A549 (cell line): ENCODE measurements around the gene LPIN3. TPM values are rescaled to one million over a fixed set of nuclear protein-coding genes. Genes with fewer than 3 reads are reported as not detected.
A peak's percentile ranks its signal among the peaks of the same experiment; 100 is the strongest.

Experiments
- ATAC-seq, 2 experiments: fragments of 200-7000 bp in 1 of 2; fragments of >200 bp in 1 of 2; cut with Nextera tagmentation in 1 of 2; cut with Tn5 transposase in 1 of 2; 3 replicates each; pipeline versions ENCODE4 v1.8.0 to v1.9.1; 2018 to 2020; ENCODE audit warnings: mild to moderate bottlenecking in 1 of 2, moderate library complexity in 1 of 2
- CTCF ChIA-PET: fragments of 300-600 bp; sonication (Branson Sonifier 250); formaldehyde crosslinking; extraction: SDS; loops from one replicate; lab custom pipeline; 2021; ENCODE audit warnings: antibody characterized with exemption, inconsistent platforms; lab: Yijun Ruan, JAX
- POLR2A ChIA-PET: fragments of 350-600 bp; formaldehyde crosslinking; extraction: SDS; loops from one replicate; lab custom pipeline; 2021; ENCODE audit warnings: antibody characterized with exemption, inconsistent platforms; lab: Yijun Ruan, JAX
- DNase-seq, 2 experiments: peaks; one replicate each; pipeline versions ENCODE4 v3.0.0 to v3.0.0-alpha.2; 2011 to 2016; ENCODE audit warnings: low read depth in 1 of 2, low spot score in 1 of 2
- FAIRE-seq: peaks from 2 replicates; lab custom pipeline; 2011; peaks lifted over from hg19 to GRCh38; lab: Jason Lieb, UNC
- H3K27ac ChIP-seq, 2 experiments: fragments of >200 bp; sonication (Bioruptor Twin); formaldehyde crosslinking; 3 replicates each; pipeline ENCODE4 v1.5.1; 2016 to 2017
- H3K4me1 ChIP-seq: fragments of >200 bp; sonication (Bioruptor Twin); formaldehyde crosslinking; 3 replicates; pipeline ENCODE4 v1.6.1; 2016
- H3K4me2 ChIP-seq: fragments of >200 bp; sonication (Bioruptor Twin); formaldehyde crosslinking; 3 replicates; pipeline ENCODE4 v1.6.1; 2016
- H3K4me3 ChIP-seq: fragments of >200 bp; sonication (Bioruptor Twin); formaldehyde crosslinking; 3 replicates; pipeline ENCODE4 v1.5.1; 2016
- H3K9me3 ChIP-seq: fragments of >200 bp; sonication (Bioruptor Twin); formaldehyde crosslinking; 3 replicates; pipeline ENCODE4 v1.6.1; 2016
- ATOH8 ChIP-seq: fragments of 250-450 bp; sonication (Bioruptor Pico); IDR thresholded peaks from 2 replicates; pipeline ENCODE4 v1.5.0; 2020; ENCODE audit warnings: low read depth, mild to moderate bottlenecking, moderate library complexity
- BHLHE40 ChIP-seq: IDR thresholded peaks from 2 replicates; pipeline ENCODE4 v1.6.1; 2012; ENCODE audit warnings: low read depth, low read length, inconsistent platforms
- CBX2 ChIP-seq: fragments of 200-600 bp; sonication (generic); IDR thresholded peaks from 2 replicates; pipeline ENCODE4 v1.6.1; 2016; ENCODE audit warnings: low read depth, mild to moderate bottlenecking, borderline replicate concordance
- CBX8 ChIP-seq: fragments of 200-600 bp; sonication (generic); IDR thresholded peaks from 2 replicates; pipeline ENCODE4 v1.6.1; 2016
- CHD2 ChIP-seq: fragments of 150-350 bp; IDR thresholded peaks from 2 replicates; pipeline ENCODE4 v1.6.1; 2014; ENCODE audit warnings: low read length; ENCODE audit not compliant: partially characterized antibody
- ELK1 ChIP-seq: fragments of 150-350 bp; IDR thresholded peaks from 2 replicates; pipeline ENCODE4 v1.6.1; 2014; ENCODE audit warnings: low read depth, mild to moderate bottlenecking, low read length
- EP300 ChIP-seq, 2 experiments: fragments of >200 bp; sonication (Bioruptor Twin); formaldehyde crosslinking; IDR thresholded peaks; 2 replicates in 1 of 2; 3 replicates in 1 of 2; pipeline ENCODE4 v1.6.1; 2016 to 2017
- ESRRA ChIP-seq: fragments of 150-350 bp; IDR thresholded peaks from 2 replicates; pipeline ENCODE4 v1.6.1; 2014; ENCODE audit warnings: mild to moderate bottlenecking, low read length, borderline replicate concordance
- FOSB ChIP-seq: fragments of 250-450 bp; sonication (Bioruptor Pico); IDR thresholded peaks from 2 replicates; pipeline ENCODE4 v1.5.0; 2020; ENCODE audit warnings: mild to moderate bottlenecking, moderate library complexity
- FOSL2 ChIP-seq, 2 experiments: fragments of 450-650 bp in 1 of 2; fragments of >200 bp in 1 of 2; sonication (Bioruptor Twin) in 1 of 2; formaldehyde crosslinking; IDR thresholded peaks; 2 replicates each; pipeline versions ENCODE4 v1.5.0 to v1.6.1; 2016 to 2020; ENCODE audit warnings: mild to moderate bottlenecking in 1 of 2, moderate library complexity in 1 of 2
- GATA3 ChIP-seq: IDR thresholded peaks from 2 replicates; pipeline ENCODE4 v1.6.1; 2012; ENCODE audit warnings: borderline replicate concordance
- HDAC2 ChIP-seq: fragments of 200-600 bp; sonication (generic); IDR thresholded peaks from 2 replicates; pipeline ENCODE4 v1.6.1; 2016
- HEYL ChIP-seq: fragments of 250-450 bp; sonication (Bioruptor Pico); IDR thresholded peaks from 2 replicates; pipeline ENCODE4 v1.8.0; 2021; ENCODE audit warnings: mild to moderate bottlenecking, moderate library complexity
- HMGXB4 ChIP-seq: fragments of 250-450 bp; sonication (Bioruptor Pico); IDR thresholded peaks from 2 replicates; pipeline ENCODE4 v1.5.0; 2021; ENCODE audit warnings: mild to moderate bottlenecking, moderate library complexity, borderline replicate concordance
- HOXA7 ChIP-seq: fragments of 250-450 bp; sonication (Bioruptor Pico); IDR thresholded peaks from 2 replicates; pipeline ENCODE4 v1.5.0; 2020; ENCODE audit warnings: mild to moderate bottlenecking, moderate library complexity
- HOXB13 ChIP-seq: fragments of 250-450 bp; sonication (Bioruptor Pico); IDR thresholded peaks from 2 replicates; pipeline ENCODE4 v1.5.0; 2020; ENCODE audit warnings: low read depth, mild to moderate bottlenecking, moderate library complexity
- HOXB5 ChIP-seq: fragments of 250-450 bp; sonication (Bioruptor Pico); IDR thresholded peaks from 2 replicates; pipeline ENCODE4 v1.5.0; 2020; ENCODE audit warnings: mild to moderate bottlenecking, moderate library complexity
- JUN ChIP-seq, 2 experiments: fragments of >200 bp; sonication (Bioruptor Twin); formaldehyde crosslinking; IDR thresholded peaks; 2 replicates in 1 of 2; 3 replicates in 1 of 2; pipeline ENCODE4 v1.6.1; 2016 to 2017
- KDM5A ChIP-seq: fragments of 200-600 bp; sonication (generic); IDR thresholded peaks from 2 replicates; pipeline ENCODE4 v1.6.1; 2016; ENCODE audit warnings: antibody characterized with exemption, mild to moderate bottlenecking
- MAX ChIP-seq: IDR thresholded peaks from 2 replicates; pipeline ENCODE4 v1.6.1; 2012
- NR3C1 ChIP-seq: fragments of >200 bp; sonication (Bioruptor Twin); formaldehyde crosslinking; IDR thresholded peaks from 3 replicates; pipeline ENCODE4 v1.6.1; 2017
- RAD21 ChIP-seq, 2 experiments: fragments of >200 bp in 1 of 2; sonication (Bioruptor Twin) in 1 of 2; formaldehyde crosslinking in 1 of 2; IDR thresholded peaks in 1 of 2; conservative IDR thresholded peaks in 1 of 2; 2 replicates in 1 of 2; 3 replicates in 1 of 2; pipeline ENCODE4 v1.6.1; 2012 to 2018; ENCODE audit warnings: inconsistent platforms in 1 of 2
- RARB ChIP-seq: fragments of 250-450 bp; sonication (Bioruptor Pico); IDR thresholded peaks from 2 replicates; pipeline ENCODE4 v1.8.0; 2021; ENCODE audit warnings: mild to moderate bottlenecking, moderate library complexity
- REST ChIP-seq: fragments of 200-600 bp; sonication (generic); IDR thresholded peaks from 2 replicates; pipeline ENCODE4 v1.6.1; 2016; ENCODE audit warnings: antibody characterized with exemption, mild to moderate bottlenecking, moderate library complexity
- SREBF2 ChIP-seq: fragments of 450-650 bp; IDR thresholded peaks from 2 replicates; pipeline ENCODE4 v1.6.1; 2014; ENCODE audit warnings: mild to moderate bottlenecking, moderate library complexity
- TFCP2L1 ChIP-seq: fragments of 250-450 bp; sonication (Bioruptor Pico); IDR thresholded peaks from 2 replicates; pipeline ENCODE4 v1.5.0; 2021; ENCODE audit warnings: mild to moderate bottlenecking
- TP53 ChIP-seq: fragments of 250-450 bp; sonication (Bioruptor Pico); IDR thresholded peaks from 2 replicates; pipeline ENCODE4 v1.5.0; 2021; ENCODE audit warnings: mild to moderate bottlenecking, moderate library complexity
- ZSCAN20 ChIP-seq: fragments of 250-450 bp; sonication (Bioruptor Pico); IDR thresholded peaks from 2 replicates; pipeline ENCODE4 v1.8.0; 2022; ENCODE audit warnings: mild to moderate bottlenecking, moderate library complexity
- WGBS: methylation state at CpG from one replicate; pipeline ENCODE4 v1.1.6; 2017; ENCODE audit errors: missing lambda C conversion rate; 5-methylcytosine and 5-hydroxymethylcytosine counted together
- polyA plus RNA-seq, 4 experiments: library from polyadenylated mRNA; depleted of rRNA in 3 of 4; stranded (reverse); fragments of >200 nt; fragmentation: RNase III in 1 of 4; extraction: RNeasy Plus Mini Kit Qiagen cat#74134 plus additional on column Dnase treatment in 1 of 4; gene quantifications; 2 replicates in 3 of 4; 3 replicates in 1 of 4; pipeline ENCODE4 v1.2.3, GENCODE V29; 2011 to 2017
- TF ChIP-seq, protein P1 (sequence below): fragments of 450-650 bp; IDR thresholded peaks from 2 replicates; pipeline ENCODE4 v1.6.1; 2014; ENCODE audit warnings: antibody characterized with exemption

Gene LPIN3
- polyA plus RNA-seq, 2 of the 4 experiments (the other 2 are of a cell fraction): 6.3 to 14.4 TPM

- CTCF ChIA-PET: interaction anchor here (0.6 to 1.8 kb wide), 7 partner anchors 11 to 81 kb away, joined by 3 to 4 read pairs (median 3); no protein-coding TSS in a partner anchor
- H3K27ac ChIP-seq: no peak overlapping the region
- ATAC-seq (peak in 1 of 2 experiments; percentile 21; a peak in 2 of 6 replicates), DNase-seq (no peak), FAIRE-seq (no peak)
- no peak overlapping the region for H3K4me3 ChIP-seq
- H3K4me2 ChIP-seq: no peak overlapping the region
- no peaks in the 10 kb centered on the region for H3K4me1 ChIP-seq
- no peak for TF ChIP-seq FOSB
- TF ChIP-seq EP300 (IDR thresholded peaks at IDR 0.05): no peak
- no peak for TF ChIP-seq GATA3
- TF ChIP-seq TP53 (CRISPR knock-in tag): no peak
- TF ChIP-seq HOXB13 (CRISPR knock-in tag): no peak
- TF ChIP-seq RARB: no peak
- no peak for TF ChIP-seq ATOH8 (CRISPR knock-in tag)
- TF ChIP-seq MAX: no peak
- TF ChIP-seq, protein P1, sequence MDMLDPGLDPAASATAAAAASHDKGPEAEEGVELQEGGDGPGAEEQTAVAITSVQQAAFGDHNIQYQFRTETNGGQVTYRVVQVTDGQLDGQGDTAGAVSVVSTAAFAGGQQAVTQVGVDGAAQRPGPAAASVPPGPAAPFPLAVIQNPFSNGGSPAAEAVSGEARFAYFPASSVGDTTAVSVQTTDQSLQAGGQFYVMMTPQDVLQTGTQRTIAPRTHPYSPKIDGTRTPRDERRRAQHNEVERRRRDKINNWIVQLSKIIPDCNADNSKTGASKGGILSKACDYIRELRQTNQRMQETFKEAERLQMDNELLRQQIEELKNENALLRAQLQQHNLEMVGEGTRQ: no peak
- no peak for TF ChIP-seq REST
- TF ChIP-seq HEYL: no peak
- TF ChIP-seq SREBF2: no peak
- no peak for TF ChIP-seq CBX2
- no peak for TF ChIP-seq CHD2
- TF ChIP-seq CBX8: no peak
- no peak for TF ChIP-seq HOXB5 (CRISPR knock-in tag)
- TF ChIP-seq ESRRA: no peak
- no peak for TF ChIP-seq RAD21 (conservative IDR thresholded peaks at IDR 0.05 in 1 of 2, IDR thresholded peaks at IDR 0.05 in 1 of 2)
- no peak for TF ChIP-seq TFCP2L1
- no peak for TF ChIP-seq HOXA7 (CRISPR knock-in tag)
- 80% methylated on average over 2 of the region's 2 CpGs for WGBS
- no peaks in the 10 kb centered on the region for H3K9me3 ChIP-seq
- POLR2A ChIA-PET: no interaction called here
Measured at GRCh38 chr20:41398408-41398807, 57.8 kb downstream of the LPIN3 start.

DNA sequence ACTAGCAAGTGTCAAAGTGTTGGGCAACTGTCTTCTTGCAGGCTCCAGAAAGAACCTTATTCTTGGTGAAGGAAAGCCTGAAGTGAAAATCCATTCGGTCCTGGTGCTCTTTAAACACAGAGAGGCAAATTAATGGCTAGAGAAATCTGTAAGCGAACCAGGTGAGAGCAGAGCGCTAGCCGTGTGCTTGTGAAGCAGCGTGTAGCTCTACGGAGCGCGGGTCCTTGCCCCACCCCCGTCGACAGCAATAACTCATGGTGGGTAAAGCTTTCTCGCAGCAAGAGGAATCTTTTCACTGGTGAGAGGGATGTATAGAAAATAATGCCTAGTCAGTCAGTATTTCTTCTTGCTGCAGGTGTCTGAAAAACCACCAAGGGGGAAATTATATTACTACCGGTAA lies 63.0 kb downstream of the LPIN3 start:
- H3K4me1 ChIP-seq: no peaks in the 10 kb centered on the region
- ChIA-PET CTCF (interaction anchor here (0.6 to 1.6 kb wide), 5 partner anchors 14 to 320 kb away, joined by 3 to 6 read pairs (median 3); no protein-coding TSS in a partner anchor), POLR2A (no interaction called here)
- ATAC-seq (no peak), FAIRE-seq (no peak), DNase-seq (no peak)
- no peak for TF ChIP-seq FOSL2 (IDR thresholded peaks at IDR 0.05)
- no peak for TF ChIP-seq FOSL2 (CRISPR knock-in tag; IDR thresholded peaks at IDR 0.05)
- TF ChIP-seq KDM5A: no peak
- no peak for TF ChIP-seq ZSCAN20
- TF ChIP-seq CBX2: no peak
- no peak for TF ChIP-seq NR3C1
- no peak for TF ChIP-seq JUN (IDR thresholded peaks at IDR 0.05)
- TF ChIP-seq HMGXB4 (CRISPR knock-in tag): no peak
- TF ChIP-seq BHLHE40: no peak
- TF ChIP-seq ELK1: no peak
- TF ChIP-seq HDAC2: no peak
- TF ChIP-seq RAD21 (conservative IDR thresholded peaks at IDR 0.05 in 1 of 2, IDR thresholded peaks at IDR 0.05 in 1 of 2): no peak
- TF ChIP-seq, protein P1: no peak
- no peaks in the 10 kb centered on the region for H3K9me3 ChIP-seq
- no peak overlapping the region for H3K4me3 ChIP-seq
- no peak overlapping the region for H3K4me2 ChIP-seq
- no peak overlapping the region for H3K27ac ChIP-seq
- 90% methylated on average over 12 of the region's 12 CpGs for WGBS
